Measurements from ENCODE around the gene CD274. TPM values are rescaled to one million over a fixed set of nuclear protein-coding genes. Genes with fewer than 3 reads are reported as not detected.

Gene CD274
- total RNA-seq, 3 donors from 2014 or later (not counting 1 experiment from before 2014, with no cell fraction given) = 4.9 to 7.2 (median 6.0) TPM

DNA sequence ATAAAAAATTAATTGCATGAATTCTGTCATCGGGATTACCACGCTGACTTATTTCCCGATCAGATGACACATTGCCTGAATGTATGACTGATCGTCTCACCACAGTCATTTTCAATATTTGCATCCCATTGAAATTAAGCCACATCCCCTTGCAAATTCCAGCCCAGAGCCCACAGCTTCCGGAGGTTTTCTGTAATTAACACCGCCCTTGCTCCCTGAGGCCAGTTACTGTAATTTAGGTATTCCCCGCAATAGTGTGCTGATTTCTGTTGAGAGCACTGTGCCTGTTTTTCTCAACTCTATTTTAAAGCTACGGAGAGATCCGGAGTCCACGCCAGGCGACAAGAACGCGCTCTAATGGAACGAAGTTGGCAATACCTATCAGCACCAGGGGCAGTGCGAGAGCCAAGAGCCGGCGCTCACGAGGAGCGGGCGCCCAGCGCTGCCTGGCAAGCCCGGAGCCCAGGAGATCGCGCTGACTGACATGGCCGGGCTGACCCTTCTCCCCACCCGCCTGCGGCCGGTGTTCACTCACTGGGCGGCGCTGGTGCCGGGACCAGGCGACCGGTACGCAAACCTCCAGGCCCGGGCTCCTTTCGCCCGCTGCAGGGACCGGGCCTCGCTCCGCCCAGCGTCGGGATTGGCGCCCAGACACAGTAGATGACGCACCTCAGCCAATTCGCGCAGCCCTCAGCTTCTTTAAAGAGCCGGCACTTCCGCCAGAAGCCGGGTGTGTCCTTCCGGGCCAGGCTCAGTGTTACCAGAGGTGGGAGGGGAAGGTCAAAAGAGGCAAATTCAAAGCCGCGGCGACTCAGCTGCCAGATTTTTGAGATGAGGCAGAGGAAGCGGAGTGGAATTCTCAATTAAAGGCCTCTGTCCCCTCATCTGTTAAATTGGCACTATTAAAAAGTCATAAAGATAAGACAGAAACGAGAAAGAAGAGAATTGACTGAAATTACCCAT, 12.8 kb upstream of the CD274 start, which contains the start of gene PLGRKT:
TSS of gene PLGRKT (minus strand) at position 672 of the 963 bp plus-strand sequence. CDS start 5,948 bp downstream, outside the sequence.
- peak within 1 kb of the TSS; percentile 66 for H3K4me3 ChIP-seq (ENCODE audit: low read length)
- ATAC-seq (peak; percentile 93 to 98 (median 96)), DNase-seq (peak; percentile 85 to 96)
- peaks cover 18% of the 10 kb centered on the region for H3K4me1 ChIP-seq (ENCODE audit: control insufficient read depth, insufficient read depth, low read length)
- H3K9me3 Mint-ChIP-seq = no peaks in the 10 kb centered on the region
- peaks cover 24 to 27% of the 10 kb centered on the region in 2 donors for H3K4me1 Mint-ChIP-seq
- H3K9me3 ChIP-seq (ENCODE audit: control insufficient read depth, insufficient read depth, low read length) = no peaks in the 10 kb centered on the region
- WGBS (ENCODE audit: insufficient coverage) = 0% methylated on average over 55 of the region's 55 CpGs
- peak within 1 kb of the TSS; percentile 96 to 97 for H3K27ac Mint-ChIP-seq
- peak within 1 kb of the TSS; percentile 92 for H3K4me3 Mint-ChIP-seq
- TF ChIP-seq, protein P1, sequence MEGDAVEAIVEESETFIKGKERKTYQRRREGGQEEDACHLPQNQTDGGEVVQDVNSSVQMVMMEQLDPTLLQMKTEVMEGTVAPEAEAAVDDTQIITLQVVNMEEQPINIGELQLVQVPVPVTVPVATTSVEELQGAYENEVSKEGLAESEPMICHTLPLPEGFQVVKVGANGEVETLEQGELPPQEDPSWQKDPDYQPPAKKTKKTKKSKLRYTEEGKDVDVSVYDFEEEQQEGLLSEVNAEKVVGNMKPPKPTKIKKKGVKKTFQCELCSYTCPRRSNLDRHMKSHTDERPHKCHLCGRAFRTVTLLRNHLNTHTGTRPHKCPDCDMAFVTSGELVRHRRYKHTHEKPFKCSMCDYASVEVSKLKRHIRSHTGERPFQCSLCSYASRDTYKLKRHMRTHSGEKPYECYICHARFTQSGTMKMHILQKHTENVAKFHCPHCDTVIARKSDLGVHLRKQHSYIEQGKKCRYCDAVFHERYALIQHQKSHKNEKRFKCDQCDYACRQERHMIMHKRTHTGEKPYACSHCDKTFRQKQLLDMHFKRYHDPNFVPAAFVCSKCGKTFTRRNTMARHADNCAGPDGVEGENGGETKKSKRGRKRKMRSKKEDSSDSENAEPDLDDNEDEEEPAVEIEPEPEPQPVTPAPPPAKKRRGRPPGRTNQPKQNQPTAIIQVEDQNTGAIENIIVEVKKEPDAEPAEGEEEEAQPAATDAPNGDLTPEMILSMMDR (IDR thresholded peaks at IDR 0.05) = no peak
- no peaks in the 10 kb centered on the region for H3K27me3 ChIP-seq (ENCODE audit: control insufficient read depth, insufficient read depth, low read length)
- intact Hi-C loops (cut with micrococcal nuclease) = loop anchor here (1.0 to 5.0 kb wide), 4 partner anchors 12 to 450 kb away; partner anchors contain the start of genes JAK2 and RIC1
- no peaks in the 10 kb centered on the region for H3K36me3 Mint-ChIP-seq
- H3K27me3 Mint-ChIP-seq (ENCODE audit: low read depth in 2 of 2) = no peaks in the 10 kb centered on the region
- peak within 1 kb of the TSS; percentile 91 for H3K27ac ChIP-seq (ENCODE audit: low read length)
- H3K36me3 ChIP-seq (ENCODE audit: control insufficient read depth, insufficient read depth, low read length) = peaks cover 9% of the 10 kb centered on the region

DNA sequence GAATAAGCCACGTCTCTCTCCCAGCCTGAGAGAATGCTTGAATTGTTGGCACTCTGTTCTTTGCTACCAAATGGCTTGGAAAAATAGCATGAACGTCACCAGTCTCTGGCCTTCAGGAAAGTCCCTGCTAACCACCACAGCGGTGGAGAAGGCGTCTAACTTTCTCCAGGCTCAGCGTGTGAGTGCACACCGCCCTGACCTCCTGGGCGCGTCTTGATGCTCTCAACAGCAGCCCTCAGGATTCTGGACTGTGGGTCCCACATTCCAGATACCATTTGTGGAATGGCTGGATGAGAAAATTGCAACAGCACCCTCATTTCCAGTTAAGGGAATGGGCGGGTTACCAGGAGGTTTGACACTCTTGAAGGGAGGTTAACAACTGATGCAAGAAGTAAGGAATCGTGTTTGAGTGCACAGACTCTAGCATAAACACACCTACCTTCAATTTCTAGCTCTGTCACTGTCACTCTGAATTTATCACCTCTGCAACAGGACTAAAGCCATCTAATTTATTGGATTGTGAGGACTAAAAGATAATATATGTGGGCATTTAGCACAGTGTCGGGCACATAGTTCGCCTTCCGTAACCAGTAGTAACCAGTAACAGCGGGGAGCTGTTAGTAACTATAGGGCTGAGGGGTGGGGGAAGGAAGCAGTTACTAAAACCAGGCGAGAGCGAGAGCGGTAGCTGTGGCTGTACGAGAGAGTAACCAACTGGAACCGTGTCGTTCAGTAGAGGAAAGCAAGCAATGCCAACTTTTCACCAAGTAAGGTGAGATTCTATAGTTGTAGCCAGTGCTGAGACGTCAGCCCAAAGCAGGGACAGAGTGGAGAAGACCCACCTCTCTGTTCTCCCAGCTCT, 11.8 kb upstream of the CD274 start:
- peaks cover 18% of the 10 kb centered on the region for H3K4me1 ChIP-seq (ENCODE audit: control insufficient read depth, insufficient read depth, low read length)
- Mint-ChIP-seq H3K4me3 (peak overlapping the region; percentile 92), H3K27me3 (ENCODE audit: low read depth in 2 of 2) (no peaks in the 10 kb centered on the region), H3K36me3 (no peaks in the 10 kb centered on the region), H3K27ac (peak overlapping the region; percentile 96 to 97), H3K9me3 (no peaks in the 10 kb centered on the region), H3K4me1 (peaks cover 24 to 27% of the 10 kb centered on the region in 2 donors)
- ATAC-seq = peak; percentile 35 to 44 (median 37)
- H3K27me3 ChIP-seq (ENCODE audit: control insufficient read depth, insufficient read depth, low read length) = no peaks in the 10 kb centered on the region
- no peaks in the 10 kb centered on the region for H3K9me3 ChIP-seq (ENCODE audit: control insufficient read depth, insufficient read depth, low read length)
- peak; percentile 30 to 86 for DNase-seq
- intact Hi-C loops (cut with micrococcal nuclease) = loop anchor here (5.0 kb wide), 1 partner anchor 451 kb away; the partner anchor contains the start of gene JAK2
- H3K36me3 ChIP-seq (ENCODE audit: control insufficient read depth, insufficient read depth, low read length) = peaks cover 9% of the 10 kb centered on the region
- TF ChIP-seq, protein P1 (IDR thresholded peaks at IDR 0.05) = no peak
- H3K4me3 ChIP-seq (ENCODE audit: low read length) = peak overlapping the region; percentile 66
- peak overlapping the region; percentile 91 for H3K27ac ChIP-seq (ENCODE audit: low read length)
- whole genome bisulfite sequencing (ENCODE audit: insufficient coverage) = 50% methylated on average over 20 of the region's 21 CpGs

DNA sequence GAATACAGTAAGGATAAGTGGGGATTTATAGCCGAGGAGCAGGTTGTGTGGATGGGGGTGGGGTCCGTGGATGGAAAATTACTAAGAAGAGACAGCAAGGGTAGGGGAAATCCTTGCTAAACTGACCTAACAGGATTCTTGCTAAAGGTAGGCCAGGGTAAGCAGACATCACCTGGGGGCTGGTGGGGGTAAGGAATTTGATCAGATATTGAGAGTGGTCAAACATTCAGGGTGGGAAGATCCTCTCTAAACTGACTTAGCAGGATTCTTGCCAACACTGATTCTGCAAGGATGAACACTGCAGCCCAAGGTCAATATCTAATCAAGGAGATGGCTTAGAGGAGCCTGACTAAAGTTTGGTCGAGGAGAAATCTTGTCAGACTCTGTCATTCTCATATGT, 9.9 kb upstream of the CD274 start:
- TF ChIP-seq, protein P1 (IDR thresholded peaks at IDR 0.05) = no peak
- H3K9me3 ChIP-seq (ENCODE audit: control insufficient read depth, insufficient read depth, low read length) = no peaks in the 10 kb centered on the region
- H3K4me3 ChIP-seq (ENCODE audit: low read length) = no peak overlapping the region
- Mint-ChIP-seq H3K27me3 (ENCODE audit: low read depth in 2 of 2) (no peaks in the 10 kb centered on the region), H3K4me1 (peaks cover 24 to 27% of the 10 kb centered on the region in 2 donors), H3K27ac (no peak overlapping the region), H3K9me3 (no peaks in the 10 kb centered on the region), H3K4me3 (no peak overlapping the region), H3K36me3 (no peaks in the 10 kb centered on the region)
- intact Hi-C loops (cut with micrococcal nuclease) = loop anchor here (5.0 kb wide), 1 partner anchor 253 kb away; the partner anchor contains the start of gene INSL6
- peaks cover 5% of the 10 kb centered on the region for H3K36me3 ChIP-seq (ENCODE audit: control insufficient read depth, insufficient read depth, low read length)
- no peak overlapping the region for H3K27ac ChIP-seq (ENCODE audit: low read length)
- DNase-seq = no peak
- ATAC-seq = no peak
- WGBS (ENCODE audit: insufficient coverage) = 95% methylated on average over 3 of the region's 3 CpGs
- H3K27me3 ChIP-seq (ENCODE audit: control insufficient read depth, insufficient read depth, low read length) = no peaks in the 10 kb centered on the region
- H3K4me1 ChIP-seq (ENCODE audit: control insufficient read depth, insufficient read depth, low read length) = peaks cover 18% of the 10 kb centered on the region
